Endodermal cell (in vitro differentiated cells): ENCODE data around the gene FFAR3. TPM values are rescaled to one million over a fixed set of nuclear protein-coding genes. Genes with fewer than 3 reads are reported as not detected.

ENCODE experiments used
- DNase-seq: peaks from one replicate; pipeline ENCODE4 v3.0.0-alpha.2; 2017
- H3K27ac ChIP-seq: 2 replicates; pipeline ENCODE4 v1.5.1; 2013; ENCODE audit warnings: mild to moderate bottlenecking, low read depth, low read length, moderate library complexity
- H3K27me3 ChIP-seq: 2 replicates; pipeline ENCODE4 v1.6.1; 2013; ENCODE audit warnings: mild to moderate bottlenecking, low read length, moderate library complexity; ENCODE audit not compliant: insufficient read depth, control insufficient read depth, poor library complexity, severe bottlenecking
- H3K36me3 ChIP-seq: 2 replicates; pipeline ENCODE4 v1.7.0; 2013; ENCODE audit warnings: mild to moderate bottlenecking, low read length, moderate library complexity; ENCODE audit not compliant: control insufficient read depth, insufficient read depth
- H3K4me1 ChIP-seq: one replicate; pipeline ENCODE4 v1.7.0; 2013; ENCODE audit warnings: low read length; ENCODE audit not compliant: control insufficient read depth, insufficient read depth
- H3K4me3 ChIP-seq: 2 replicates; pipeline ENCODE4 v1.5.1; 2013; ENCODE audit warnings: mild to moderate bottlenecking, low read length, moderate library complexity
- H3K9ac ChIP-seq: 2 replicates; pipeline ENCODE4 v1.6.1; 2013; ENCODE audit warnings: mild to moderate bottlenecking, low read length, moderate library complexity; ENCODE audit not compliant: poor library complexity, severe bottlenecking; ENCODE audit errors: extremely low read depth
- H3K9me3 ChIP-seq: 2 replicates; pipeline ENCODE4 v1.6.1; 2013; ENCODE audit warnings: mild to moderate bottlenecking, low read length, moderate library complexity; ENCODE audit not compliant: control insufficient read depth
- H3K27ac Mint-ChIP-seq: 2 replicates; pipeline ENCODE4 v1.8.0; 2020; ENCODE audit warnings: mixed read lengths
- H3K27me3 Mint-ChIP-seq: 2 replicates; pipeline ENCODE4 v1.8.0; 2021; ENCODE audit warnings: mild to moderate bottlenecking, mixed read lengths; ENCODE audit not compliant: insufficient read depth
- H3K36me3 Mint-ChIP-seq: 2 replicates; pipeline ENCODE4 v1.8.0; 2020; ENCODE audit warnings: low read depth, mixed read lengths
- H3K4me1 Mint-ChIP-seq: 2 replicates; pipeline ENCODE4 v1.8.0; 2020; ENCODE audit warnings: mixed read lengths
- H3K4me3 Mint-ChIP-seq: 2 replicates; pipeline ENCODE4 v1.8.0; 2020; ENCODE audit warnings: mild to moderate bottlenecking, moderate library complexity, mixed read lengths
- H3K9me3 Mint-ChIP-seq: 2 replicates; pipeline ENCODE4 v1.8.0; 2020; ENCODE audit warnings: mild to moderate bottlenecking, mixed read lengths
- CTCF ChIP-seq: fragments of 200-600 bp; sonication (generic); conservative IDR thresholded peaks from 2 replicates; pipeline ENCODE4 v1.5.0; 2021; ENCODE audit warnings: antibody characterized with exemption, mild to moderate bottlenecking
- WGBS, 2 experiments: methylation state at CpG; one replicate each; pipeline versions ENCODE4 v1.1.5 to v1.1.7; 2013; ENCODE audit warnings: missing lambda C conversion rate in 2 of 2, mixed read lengths in 1 of 2; ENCODE audit not compliant: insufficient coverage in 1 of 2, insufficient read length in 1 of 2; 5-methylcytosine and 5-hydroxymethylcytosine counted together
- total RNA-seq, 2 donors: library from RNA; stranded (reverse); fragmentation: NEBNext Ultra II Directional in 1 of 2; extraction: Animal tissue kit (Norgen Biotek cat#: 25700) in 1 of 2; gene quantifications; 2 replicates in 1 of 2; 3 replicates in 1 of 2; pipeline ENCODE4 v1.2.1, GENCODE V29; 2021

The FFAR3 gene
- total RNA-seq, 2 donors from 2014 or later: not detected

GRCh38 chr19:35341006-35341405 is 17.3 kb upstream of the FFAR3 start:
- Histone ChIP-seq H3K9ac (no peak overlapping the region), H3K27ac (no peak overlapping the region), H3K9me3 (no peaks in the 10 kb centered on the region), H3K4me3 (no peak overlapping the region), H3K4me1 (no peaks in the 10 kb centered on the region), H3K27me3 (no peaks in the 10 kb centered on the region), H3K36me3 (no peaks in the 10 kb centered on the region)
- TF ChIP-seq CTCF: no peak
- Mint-ChIP-seq H3K27me3 (peaks cover 6% of the 10 kb centered on the region), H3K27ac (no peak overlapping the region), H3K4me3 (no peak overlapping the region), H3K4me1 (peaks cover 2% of the 10 kb centered on the region), H3K9me3 (no peaks in the 10 kb centered on the region), H3K36me3 (no peaks in the 10 kb centered on the region)
- WGBS, 2 experiments: 87 to 93% methylated on average over 11 to 16 of the region's 16 CpGs
- DNase-seq: no peak

GRCh38 chr19:35341565-35342225 is 16.6 kb upstream of the FFAR3 start:
- H3K4me1 ChIP-seq: no peaks in the 10 kb centered on the region
- Mint-ChIP-seq H3K4me1 (peaks cover 2% of the 10 kb centered on the region), H3K36me3 (no peaks in the 10 kb centered on the region), H3K9me3 (no peaks in the 10 kb centered on the region), H3K4me3 (no peak overlapping the region), H3K27ac (no peak overlapping the region), H3K27me3 (peaks cover 8% of the 10 kb centered on the region)
- WGBS, 2 experiments: 88 to 91% methylated on average over 7 to 12 of the region's 14 CpGs
- no peak overlapping the region for H3K9ac ChIP-seq
- no peaks in the 10 kb centered on the region for H3K27me3 ChIP-seq
- H3K4me3 ChIP-seq: no peak overlapping the region
- no peak for TF ChIP-seq CTCF
- DNase-seq: no peak
- no peak overlapping the region for H3K27ac ChIP-seq
- H3K9me3 ChIP-seq: no peaks in the 10 kb centered on the region
- no peaks in the 10 kb centered on the region for H3K36me3 ChIP-seq

GRCh38 chr19:35342430-35342829 is 15.8 kb upstream of the FFAR3 start:
- no peaks in the 10 kb centered on the region for H3K9me3 ChIP-seq
- no peak overlapping the region for H3K27ac ChIP-seq
- no peak overlapping the region for H3K4me3 ChIP-seq
- no peaks in the 10 kb centered on the region for H3K36me3 ChIP-seq
- Mint-ChIP-seq H3K9me3 (no peaks in the 10 kb centered on the region), H3K27ac (no peak overlapping the region), H3K36me3 (no peaks in the 10 kb centered on the region), H3K27me3 (peaks cover 8% of the 10 kb centered on the region), H3K4me1 (peaks cover 7% of the 10 kb centered on the region), H3K4me3 (no peak overlapping the region)
- DNase-seq: peak; percentile 69
- TF ChIP-seq CTCF: peak; percentile 49
- 66 to 87% methylated on average over 4 to 5 of the region's 5 CpGs for WGBS, 2 experiments
- H3K9ac ChIP-seq: no peak overlapping the region
- no peaks in the 10 kb centered on the region for H3K27me3 ChIP-seq
- no peaks in the 10 kb centered on the region for H3K4me1 ChIP-seq
